ENCODE measurements around the gene ADAM12. TPM values are rescaled to one million over a fixed set of nuclear protein-coding genes. Genes with fewer than 3 reads are reported as not detected.

The ADAM12 gene
- total and polyA plus RNA-seq, 7 donors: 0.01 to 3.3 (median 0.24) TPM; not detected in 2

DNA sequence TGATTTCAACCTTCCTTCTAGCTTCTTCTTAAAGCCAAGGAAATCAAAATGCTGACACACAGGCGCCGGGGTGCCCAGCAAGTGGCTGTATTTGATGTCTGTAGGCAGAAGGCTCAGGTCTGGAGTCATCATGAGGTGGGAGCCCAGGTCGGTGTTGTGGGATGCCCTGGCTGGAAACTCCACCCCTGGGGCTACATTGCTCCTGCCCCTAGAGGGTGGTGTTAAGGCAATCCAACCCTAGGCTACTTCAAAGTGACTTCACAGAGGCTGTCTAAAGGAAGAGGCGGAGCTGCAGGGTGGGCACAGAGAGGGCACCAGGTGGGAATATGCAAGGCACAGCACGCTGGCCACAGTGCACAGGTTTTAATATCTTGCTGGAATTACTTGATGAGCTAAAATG, 200.9 kb downstream of the ADAM12 start:
- no peaks in the 10 kb centered on the region for H3K9me3 ChIP-seq
- WGBS, 3 donors: 88 to 89% (median 89%) methylated on average over 5 of the region's 5 CpGs
- no peak for TF ChIP-seq CTCF (IDR thresholded peaks at IDR 0.05)
- no peak overlapping the region for H3K27ac ChIP-seq
- ATAC-seq (no peak), DNase-seq (no peak)
- intact Hi-C loops (cut with DNase I): no loop called here
- no peaks in the 10 kb centered on the region for H3K27me3 ChIP-seq (ENCODE audit: insufficient read depth in 3 of 3, low read length in 2 of 3)
- no peaks in the 10 kb centered on the region for H3K36me3 ChIP-seq (ENCODE audit: insufficient read depth in 1 of 2, low read depth in 1 of 2)
- no peaks in the 10 kb centered on the region for H3K4me1 ChIP-seq
- H3K4me3 ChIP-seq: no peak overlapping the region

- intact Hi-C loops (cut with DNase I): no loop called here
- H3K27ac ChIP-seq: no peak overlapping the region
- H3K36me3 ChIP-seq (ENCODE audit: insufficient read depth in 1 of 2, low read depth in 1 of 2): no peaks in the 10 kb centered on the region
- no peak for TF ChIP-seq CTCF (IDR thresholded peaks at IDR 0.05)
- DNase-seq (no peak), ATAC-seq (no peak)
- no peaks in the 10 kb centered on the region for H3K4me1 ChIP-seq
- no peaks in the 10 kb centered on the region for H3K9me3 ChIP-seq
- H3K4me3 ChIP-seq: no peak overlapping the region
- no peaks in the 10 kb centered on the region for H3K27me3 ChIP-seq (ENCODE audit: insufficient read depth in 3 of 3, low read length in 2 of 3)
- WGBS, 3 donors: 87 to 91% (median 88%) methylated on average over 5 of the region's 5 CpGs
Measured at GRCh38 chr10:126186766-126187165, 201.5 kb downstream of the ADAM12 start.

DNA sequence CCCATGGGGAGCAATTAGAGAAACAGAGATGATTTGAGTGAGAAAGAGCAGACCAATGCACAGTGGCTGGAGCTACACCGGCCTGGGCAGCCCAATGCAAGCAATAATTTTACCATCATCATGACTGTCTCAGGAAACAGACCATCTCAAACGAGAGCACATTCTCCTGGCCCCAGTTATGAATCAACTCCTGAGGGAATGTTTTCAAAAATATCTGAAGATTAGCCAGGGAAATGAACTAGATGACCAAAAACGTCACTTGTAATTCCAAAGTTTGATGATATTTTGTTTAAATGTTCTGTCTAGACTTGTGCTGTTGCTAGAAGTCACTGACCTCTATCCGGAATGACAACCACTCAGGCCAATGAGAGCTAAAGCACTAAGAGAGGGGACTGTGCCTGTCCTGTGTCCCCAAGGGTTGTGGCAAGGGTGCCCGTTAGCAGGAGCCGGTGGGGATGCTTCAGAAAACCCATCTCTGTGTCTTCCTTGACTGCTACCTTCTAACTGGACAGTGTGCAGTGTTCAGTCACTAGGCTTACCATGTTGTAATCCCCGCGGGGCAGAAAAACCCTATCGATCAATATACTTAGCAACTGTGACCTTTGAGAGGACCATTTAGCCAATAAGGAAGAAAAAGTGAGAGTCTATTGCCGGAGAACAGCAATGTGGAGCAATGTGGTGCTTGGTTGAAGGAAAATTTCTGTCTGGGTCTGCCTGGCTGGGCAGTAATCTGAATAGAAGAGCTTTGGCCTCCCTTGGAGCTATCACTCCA, 202.4 kb downstream of the ADAM12 start:
- TF ChIP-seq CTCF (IDR thresholded peaks at IDR 0.05): no peak
- H3K4me1 ChIP-seq: no peaks in the 10 kb centered on the region
- ATAC-seq (no peak), DNase-seq (no peak)
- intact Hi-C loops (cut with DNase I): no loop called here
- whole genome bisulfite sequencing, 3 donors: 80 to 83% (median 82%) methylated on average over 10 of the region's 10 CpGs
- no peak overlapping the region for H3K27ac ChIP-seq
- no peaks in the 10 kb centered on the region for H3K9me3 ChIP-seq
- H3K36me3 ChIP-seq (ENCODE audit: insufficient read depth in 1 of 2, low read depth in 1 of 2): no peaks in the 10 kb centered on the region
- H3K4me3 ChIP-seq: no peak overlapping the region
- H3K27me3 ChIP-seq (ENCODE audit: insufficient read depth in 3 of 3, low read length in 2 of 3): no peaks in the 10 kb centered on the region

DNA sequence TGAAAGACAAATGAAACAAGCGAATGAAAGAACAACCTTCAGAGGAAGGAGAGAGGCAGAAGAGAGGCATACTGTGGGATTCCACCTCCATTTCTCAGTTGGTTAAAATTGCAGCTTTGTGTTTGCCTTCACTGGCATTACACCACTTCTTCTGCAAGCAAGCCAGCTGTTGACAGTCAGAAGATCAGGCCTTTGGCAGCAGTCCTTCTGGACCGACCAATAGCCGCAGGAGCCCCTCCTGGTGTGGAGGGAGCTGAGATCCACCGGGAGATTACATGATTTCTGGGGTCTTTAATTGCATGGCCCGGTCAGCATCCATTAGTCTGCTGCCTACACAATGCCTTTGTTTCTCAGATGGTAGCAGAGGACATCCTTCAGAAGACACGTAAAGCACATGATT, 206.7 kb downstream of the ADAM12 start:
- DNase-seq (no peak), ATAC-seq (no peak)
- Histone ChIP-seq H3K4me3 (no peak overlapping the region), H3K27ac (no peak overlapping the region), H3K9me3 (no peaks in the 10 kb centered on the region), H3K27me3 (ENCODE audit: insufficient read depth in 3 of 3, low read length in 2 of 3) (no peaks in the 10 kb centered on the region), H3K4me1 (no peaks in the 10 kb centered on the region), H3K36me3 (ENCODE audit: insufficient read depth in 1 of 2, low read depth in 1 of 2) (no peaks in the 10 kb centered on the region)
- no peak for TF ChIP-seq CTCF (IDR thresholded peaks at IDR 0.05)
- 39 to 42% (median 40%) methylated on average over 6 of the region's 6 CpGs for WGBS, 3 donors
- intact Hi-C loops (cut with DNase I): no loop called here

DNA sequence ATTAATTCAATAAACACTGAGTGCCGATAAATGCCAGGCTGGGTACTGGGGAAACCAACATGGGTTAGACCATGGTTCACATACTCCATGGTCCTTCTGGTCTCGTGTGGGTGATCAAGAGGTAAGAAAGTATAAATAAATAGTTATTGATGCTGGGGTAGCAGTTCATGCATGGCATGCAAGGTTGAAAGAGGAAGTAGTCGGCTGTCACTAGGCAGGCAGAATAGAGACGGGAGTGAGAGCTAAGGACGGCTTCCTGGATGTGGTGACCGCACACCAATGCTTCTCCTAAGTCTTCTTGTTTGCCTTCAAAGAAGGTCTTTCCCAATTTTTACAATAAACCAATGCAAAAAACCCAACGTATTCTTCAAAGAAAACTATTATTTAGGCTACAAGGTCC, 208.6 kb downstream of the ADAM12 start:
- Histone ChIP-seq H3K27me3 (ENCODE audit: insufficient read depth in 3 of 3, low read length in 2 of 3) (no peaks in the 10 kb centered on the region), H3K9me3 (no peaks in the 10 kb centered on the region), H3K36me3 (ENCODE audit: insufficient read depth in 1 of 2, low read depth in 1 of 2) (no peaks in the 10 kb centered on the region), H3K4me1 (no peaks in the 10 kb centered on the region), H3K27ac (no peak overlapping the region), H3K4me3 (no peak overlapping the region)
- 86 to 93% (median 88%) methylated on average over 7 of the region's 7 CpGs for WGBS, 3 donors
- TF ChIP-seq CTCF (IDR thresholded peaks at IDR 0.05): no peak
- no peak for ATAC-seq
- DNase-seq: no peak
- intact Hi-C loops (cut with DNase I): no loop called here
